Panc1 (cell line): Measurements from ENCODE around the gene LRMDA. TPM values are rescaled to one million over a fixed set of nuclear protein-coding genes. Genes with fewer than 3 reads are reported as not detected.

Experiments used
- ATAC-seq: fragments of 200-7000 bp; cut with Tn5 transposase; 2 replicates; pipeline ENCODE4 v1.9.1; 2020; ENCODE audit warnings: mild to moderate bottlenecking, moderate library complexity
- BruUV-seq: library from RNA; stranded (reverse); fragments of 400-500 nt; replicated peaks from 2 replicates; lab custom pipeline; 2021; lab: Mats Ljungman, UMichigan
- CTCF ChIA-PET: fragments of 300-600 bp; sonication (Branson Sonifier 250); formaldehyde crosslinking; loops from one replicate; lab custom pipeline; 2022; ENCODE audit warnings: antibody characterized with exemption; lab: Charles Lee
- POLR2A ChIA-PET: fragments of 300-600 bp; sonication (Branson Sonifier 250); formaldehyde crosslinking; loops from one replicate; lab custom pipeline; 2022; ENCODE audit warnings: antibody characterized with exemption; lab: Charles Lee
- DNase-seq: peaks from one replicate; pipeline ENCODE4 v3.0.0-alpha.2; 2010; ENCODE audit warnings: low read depth, low spot score
- H3K27ac ChIP-seq: 2 replicates; pipeline ENCODE4 v1.5.1; 2011; ENCODE audit warnings: mild to moderate bottlenecking, low read length, inconsistent platforms
- H3K27me3 ChIP-seq: fragments of 200-500 bp; sonication (Bioruptor generic); 2 replicates; pipeline ENCODE4 v1.6.0; 2014; ENCODE audit warnings: low read length, inconsistent platforms; ENCODE audit not compliant: control insufficient read depth, insufficient read depth
- H3K36me3 ChIP-seq: fragments of 200-500 bp; sonication (Bioruptor generic); 2 replicates; pipeline ENCODE4 v1.5.1; 2014; ENCODE audit warnings: inconsistent platforms, mild to moderate bottlenecking, low read length, moderate library complexity; ENCODE audit not compliant: control insufficient read depth, insufficient read depth
- H3K4me1 ChIP-seq: 2 replicates; pipeline ENCODE4 v1.5.1; 2011; ENCODE audit warnings: inconsistent platforms, mild to moderate bottlenecking, low read length, moderate library complexity; ENCODE audit not compliant: control insufficient read depth, insufficient read depth
- H3K4me3 ChIP-seq, 2 experiments: 2 replicates each; pipeline ENCODE4 v1.5.1; 2011 to 2012; ENCODE audit warnings: low read depth in 2 of 2, low read length in 2 of 2, mild to moderate bottlenecking in 2 of 2, inconsistent platforms in 1 of 2, moderate library complexity in 1 of 2
- H3K9me3 ChIP-seq: fragments of 200-500 bp; sonication (Bioruptor generic); 2 replicates; pipeline ENCODE4 v1.5.1; 2014; ENCODE audit warnings: low read depth, mild to moderate bottlenecking, inconsistent platforms, low read length, moderate library complexity; ENCODE audit not compliant: control insufficient read depth, insufficient read depth
- POLR2AphosphoS5 ChIP-seq: IDR thresholded peaks from 2 replicates; pipeline ENCODE4 v1.6.1; 2012; ENCODE audit warnings: mild to moderate bottlenecking, low read depth, low read length, moderate library complexity
- SIN3A ChIP-seq: IDR thresholded peaks from 2 replicates; pipeline ENCODE4 v1.6.1; 2012; ENCODE audit warnings: low read depth, mild to moderate bottlenecking, low read length, moderate library complexity, borderline replicate concordance; ENCODE audit not compliant: insufficient read depth
- TCF7L2 ChIP-seq: IDR thresholded peaks from 2 replicates; pipeline ENCODE4 v1.6.1; 2011; ENCODE audit warnings: mild to moderate bottlenecking, low read depth, low read length, inconsistent platforms
- in situ Hi-C: cut with HindIII; loops from 2 replicates; pipeline ENCODE4 v1.10.0; 2016; ENCODE audit warnings: low sequenced_read_pairs, low pct_unique_long_range_greater_than_20kb
- intact Hi-C: fragments of 100-400 bp; cut with micrococcal nuclease; formaldehyde crosslinking; loops from one replicate; pipeline ENCODE4 v1.10.0; 2022; ENCODE audit not compliant: unreplicated experiment
- total RNA-seq: library from RNA; stranded (reverse); gene quantifications from one replicate; pipeline ENCODE4 v1.2.1, GENCODE V29; 2021; ENCODE audit not compliant: unreplicated experiment
- TF ChIP-seq, protein P1 (sequence below): fragments of 450-650 bp; IDR thresholded peaks from 2 replicates; pipeline ENCODE4 v1.5.1; 2017; ENCODE audit warnings: mild to moderate bottlenecking
- TF ChIP-seq, protein P2 (sequence below), 2 experiments: IDR thresholded peaks; 2 replicates each; pipeline ENCODE4 v1.6.1; 2011 to 2012; ENCODE audit warnings: low read depth in 2 of 2, control low read depth in 1 of 2, low read length in 1 of 2, mild to moderate bottlenecking in 1 of 2, moderate library complexity in 1 of 2; ENCODE audit not compliant: insufficient read depth in 1 of 2

The LRMDA gene
- total RNA-seq, 1 experiment from 2014 or later, result 1.2 TPM

DNA sequence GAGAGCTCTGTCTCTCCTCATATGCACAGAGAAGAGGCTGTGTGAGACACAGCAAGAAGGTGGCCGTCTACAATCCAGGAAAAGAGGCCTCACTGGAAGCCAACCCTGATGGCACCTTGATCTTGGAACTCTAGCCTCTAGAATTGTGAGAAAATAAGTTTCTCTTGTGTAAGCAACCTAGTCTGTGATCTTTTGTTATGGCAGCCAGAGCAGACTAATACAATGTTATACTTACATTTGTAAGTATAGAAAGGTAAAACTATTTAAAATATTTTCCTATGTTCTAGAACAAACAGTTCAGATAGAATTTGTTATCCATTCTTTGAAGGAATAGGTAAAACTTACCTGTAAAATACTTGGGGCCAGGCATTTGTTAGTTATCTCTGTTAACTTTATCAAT lies 53.3 kb downstream of the LRMDA start:
- TF ChIP-seq, protein P1, sequence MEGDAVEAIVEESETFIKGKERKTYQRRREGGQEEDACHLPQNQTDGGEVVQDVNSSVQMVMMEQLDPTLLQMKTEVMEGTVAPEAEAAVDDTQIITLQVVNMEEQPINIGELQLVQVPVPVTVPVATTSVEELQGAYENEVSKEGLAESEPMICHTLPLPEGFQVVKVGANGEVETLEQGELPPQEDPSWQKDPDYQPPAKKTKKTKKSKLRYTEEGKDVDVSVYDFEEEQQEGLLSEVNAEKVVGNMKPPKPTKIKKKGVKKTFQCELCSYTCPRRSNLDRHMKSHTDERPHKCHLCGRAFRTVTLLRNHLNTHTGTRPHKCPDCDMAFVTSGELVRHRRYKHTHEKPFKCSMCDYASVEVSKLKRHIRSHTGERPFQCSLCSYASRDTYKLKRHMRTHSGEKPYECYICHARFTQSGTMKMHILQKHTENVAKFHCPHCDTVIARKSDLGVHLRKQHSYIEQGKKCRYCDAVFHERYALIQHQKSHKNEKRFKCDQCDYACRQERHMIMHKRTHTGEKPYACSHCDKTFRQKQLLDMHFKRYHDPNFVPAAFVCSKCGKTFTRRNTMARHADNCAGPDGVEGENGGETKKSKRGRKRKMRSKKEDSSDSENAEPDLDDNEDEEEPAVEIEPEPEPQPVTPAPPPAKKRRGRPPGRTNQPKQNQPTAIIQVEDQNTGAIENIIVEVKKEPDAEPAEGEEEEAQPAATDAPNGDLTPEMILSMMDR, result no peak
- TF ChIP-seq TCF7L2, result no peak
- no peak for TF ChIP-seq SIN3A
- ATAC-seq (no peak), DNase-seq (no peak)
- Histone ChIP-seq H3K36me3 (no peaks in the 10 kb centered on the region), H3K27me3 (0 out of 2 replicates have a peak, but pooled peaks cover 2% of the 10 kb centered on the region), H3K9me3 (no peaks in the 10 kb centered on the region), H3K27ac (no peak overlapping the region), H3K4me3 (no peak overlapping the region), H3K4me1 (no peaks in the 10 kb centered on the region; the same call in 1 of the 2 replicates)
- in situ Hi-C loops (no loop called here), intact Hi-C loops (no loop called here)
- no TSS peak for BruUV-seq
- ChIA-PET CTCF (no interaction called here), POLR2A (no interaction called here)

DNA sequence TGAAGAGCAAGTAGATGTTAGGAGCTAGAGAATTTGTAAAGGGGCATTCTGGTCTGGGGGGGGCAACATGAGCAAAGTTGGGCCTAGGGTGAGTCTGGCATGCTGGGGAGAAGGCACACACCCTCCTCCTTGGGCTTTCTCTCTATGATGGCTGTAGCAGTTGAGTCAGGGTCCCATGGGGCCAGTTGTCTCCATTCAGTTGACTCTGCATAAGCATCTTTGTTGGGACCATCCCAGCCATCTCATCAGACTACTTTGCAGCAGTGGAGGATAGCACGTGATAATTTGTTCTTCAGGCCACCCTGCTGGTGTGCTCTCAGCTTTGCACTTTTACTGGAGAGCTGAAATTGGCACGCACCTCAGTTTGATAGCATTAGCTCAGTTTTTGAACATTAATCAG lies 55.2 kb downstream of the LRMDA start:
- no peaks in the 10 kb centered on the region; the same call in 1 of the 2 replicates for H3K4me1 ChIP-seq
- ChIA-PET CTCF (no interaction called here), POLR2A (no interaction called here)
- H3K27me3 ChIP-seq, result 0 out of 2 replicates have a peak, but pooled peaks cover 2% of the 10 kb centered on the region
- no peak for ATAC-seq
- no TSS peak for BruUV-seq
- in situ Hi-C loops, result no loop called here
- H3K9me3 ChIP-seq, result no peaks in the 10 kb centered on the region
- intact Hi-C loops, result no loop called here
- no peak overlapping the region for H3K27ac ChIP-seq
- H3K36me3 ChIP-seq, result no peaks in the 10 kb centered on the region
- no peak for DNase-seq
- TF ChIP-seq, protein P2, sequence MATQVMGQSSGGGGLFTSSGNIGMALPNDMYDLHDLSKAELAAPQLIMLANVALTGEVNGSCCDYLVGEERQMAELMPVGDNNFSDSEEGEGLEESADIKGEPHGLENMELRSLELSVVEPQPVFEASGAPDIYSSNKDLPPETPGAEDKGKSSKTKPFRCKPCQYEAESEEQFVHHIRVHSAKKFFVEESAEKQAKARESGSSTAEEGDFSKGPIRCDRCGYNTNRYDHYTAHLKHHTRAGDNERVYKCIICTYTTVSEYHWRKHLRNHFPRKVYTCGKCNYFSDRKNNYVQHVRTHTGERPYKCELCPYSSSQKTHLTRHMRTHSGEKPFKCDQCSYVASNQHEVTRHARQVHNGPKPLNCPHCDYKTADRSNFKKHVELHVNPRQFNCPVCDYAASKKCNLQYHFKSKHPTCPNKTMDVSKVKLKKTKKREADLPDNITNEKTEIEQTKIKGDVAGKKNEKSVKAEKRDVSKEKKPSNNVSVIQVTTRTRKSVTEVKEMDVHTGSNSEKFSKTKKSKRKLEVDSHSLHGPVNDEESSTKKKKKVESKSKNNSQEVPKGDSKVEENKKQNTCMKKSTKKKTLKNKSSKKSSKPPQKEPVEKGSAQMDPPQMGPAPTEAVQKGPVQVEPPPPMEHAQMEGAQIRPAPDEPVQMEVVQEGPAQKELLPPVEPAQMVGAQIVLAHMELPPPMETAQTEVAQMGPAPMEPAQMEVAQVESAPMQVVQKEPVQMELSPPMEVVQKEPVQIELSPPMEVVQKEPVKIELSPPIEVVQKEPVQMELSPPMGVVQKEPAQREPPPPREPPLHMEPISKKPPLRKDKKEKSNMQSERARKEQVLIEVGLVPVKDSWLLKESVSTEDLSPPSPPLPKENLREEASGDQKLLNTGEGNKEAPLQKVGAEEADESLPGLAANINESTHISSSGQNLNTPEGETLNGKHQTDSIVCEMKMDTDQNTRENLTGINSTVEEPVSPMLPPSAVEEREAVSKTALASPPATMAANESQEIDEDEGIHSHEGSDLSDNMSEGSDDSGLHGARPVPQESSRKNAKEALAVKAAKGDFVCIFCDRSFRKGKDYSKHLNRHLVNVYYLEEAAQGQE (IDR thresholded peaks at IDR 0.05; ENCODE audit: insufficient read depth in 1 of 2, low read depth in 2 of 2, low read length in 1 of 2), result no peak
- no peak for TF ChIP-seq SIN3A
- no peak for TF ChIP-seq TCF7L2
- TF ChIP-seq, protein P1, result no peak
- no peak for TF ChIP-seq POLR2AphosphoS5
- no peak overlapping the region for H3K4me3 ChIP-seq
